COR-L47 (cell line): ENCODE results near the gene DLG3.

Experiments used
- DNase-seq: peaks from one replicate; lab custom pipeline; 2025; lab: John Stamatoyannopoulos, UW

DLG3 gene

GRCh38 chrX:70525733-70526132 is 81.1 kb downstream of the DLG3 start:
- DNase-seq: no peak

DNA sequence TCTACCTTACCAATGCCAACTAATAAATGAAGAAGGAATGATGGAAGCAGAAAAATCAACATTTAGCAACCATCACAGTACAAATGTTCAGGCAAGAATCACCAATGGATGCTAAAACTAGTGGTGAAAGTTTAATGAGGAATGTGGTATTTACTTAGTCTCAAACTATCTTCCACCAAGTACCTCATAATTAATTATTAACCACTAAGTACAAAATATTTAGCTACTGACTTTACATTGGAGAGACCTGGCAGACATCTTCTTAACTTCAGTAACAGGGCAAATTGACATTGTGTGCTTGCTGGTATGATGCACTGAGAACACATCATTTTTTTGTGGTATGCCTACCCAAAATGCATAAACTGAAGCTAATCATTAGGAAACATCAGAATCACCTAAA is 82.4 kb downstream of the DLG3 start:
- no peak for DNase-seq

- DNase-seq: no peak
Observed at GRCh38 chrX:70527610-70528345, 83.1 kb downstream of the DLG3 start.

GRCh38 chrX:70535198-70535597 is 90.6 kb downstream of the DLG3 start:
- DNase-seq: no peak

GRCh38 chrX:70549429-70549828 is 104.8 kb downstream of the DLG3 start:
- DNase-seq: no peak

- DNase-seq: no peak
Observed at GRCh38 chrX:70552130-70552704, 107.6 kb downstream of the DLG3 start.

GRCh38 chrX:70553516-70553915 is 108.9 kb downstream of the DLG3 start:
- no peak for DNase-seq

DNA sequence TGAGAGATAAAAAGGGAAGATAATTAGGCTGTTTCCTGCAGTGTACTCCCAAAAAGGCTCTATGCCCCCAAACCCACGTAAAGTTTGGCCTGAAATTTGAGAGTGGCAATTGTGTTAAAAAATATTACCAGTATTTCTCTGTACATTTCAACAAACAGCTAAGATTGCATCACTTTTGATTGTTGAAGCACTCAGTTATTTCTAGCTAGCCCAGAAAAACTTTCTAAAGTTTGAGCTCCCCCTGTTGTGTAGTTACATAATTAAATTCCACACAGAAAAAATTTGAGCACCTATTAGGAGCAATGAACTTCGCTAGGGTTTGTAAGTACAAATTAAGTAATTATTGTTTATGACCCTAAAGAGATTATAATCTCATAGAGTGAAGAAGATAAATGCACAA is 109.4 kb downstream of the DLG3 start:
- DNase-seq: no peak

DNA sequence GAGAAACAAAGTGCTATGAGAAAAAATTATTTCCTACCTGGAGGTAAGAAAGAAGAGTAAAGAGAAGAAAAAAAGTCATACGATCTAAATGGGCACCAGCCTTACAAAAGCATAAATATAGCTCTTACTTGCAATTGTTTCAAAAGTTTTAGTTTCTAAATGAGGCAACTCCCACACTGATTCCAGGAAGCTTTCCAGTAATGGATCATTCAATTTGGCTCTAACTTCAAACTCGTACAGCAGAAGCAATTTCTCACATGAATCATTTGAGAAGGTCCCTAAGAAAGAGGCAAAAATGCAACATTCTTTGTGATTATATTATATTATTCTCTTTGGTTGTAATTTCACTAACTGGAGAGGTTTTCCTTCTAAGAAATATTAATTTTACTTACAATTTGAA is 109.9 kb downstream of the DLG3 start:
- DNase-seq: no peak

DNA sequence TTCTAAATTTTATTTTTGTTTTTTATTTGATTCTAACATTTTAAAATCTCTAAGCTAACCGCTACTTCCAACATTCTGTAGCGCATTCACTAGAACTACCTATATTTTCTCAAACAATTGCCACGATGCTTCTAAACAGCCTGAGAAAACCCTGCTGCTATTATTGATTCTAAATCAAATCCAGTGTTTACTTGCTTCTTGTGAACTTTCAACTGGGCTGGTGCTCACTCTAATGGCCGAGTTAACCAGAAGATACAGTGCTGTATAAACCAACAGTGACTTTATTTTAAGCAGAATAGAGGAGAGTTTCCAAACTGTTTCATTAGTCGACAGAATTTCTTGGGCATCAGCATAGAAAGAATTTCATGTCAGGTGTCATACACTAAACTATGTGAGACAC is 110.3 kb downstream of the DLG3 start:
- no peak for DNase-seq
